HG03460 (cell line): ENCODE data around the gene CDK16.

Experiments
- ATAC-seq: cut with Tn5 transposase; IDR thresholded peaks from one replicate; pipeline ENCODE4 v1.9.1; 2021; ENCODE audit not compliant: unreplicated experiment

The CDK16 gene

GRCh38 chrX:47218280-47218919, at the start of gene CDK16:
Gene CDK16, plus strand, starts transcription at chrX:47218681. Its CDS starts 4,877 bp downstream, at chrX:47223558.
- peak; percentile 40 for ATAC-seq

GRCh38 chrX:47169273-47169672, 49.2 kb upstream of the CDK16 start:
- no peak for ATAC-seq

- ATAC-seq: no peak
These were observed 48.6 kb upstream of the CDK16 start for GRCh38 chrX:47169726-47170515.

- no peak for ATAC-seq
These were observed 47.4 kb upstream of the CDK16 start for GRCh38 chrX:47170861-47171692.

GRCh38 chrX:47171996-47172395, 46.5 kb upstream of the CDK16 start:
- no peak for ATAC-seq

GRCh38 chrX:47172549-47172948, 45.9 kb upstream of the CDK16 start:
- ATAC-seq: no peak

- ATAC-seq: no peak
These were observed 45.3 kb upstream of the CDK16 start for GRCh38 chrX:47172971-47173792.

- no peak for ATAC-seq
These were observed 44.1 kb upstream of the CDK16 start for GRCh38 chrX:47174376-47174775.

GRCh38 chrX:47174846-47175587, 43.5 kb upstream of the CDK16 start:
- no peak for ATAC-seq

- ATAC-seq: no peak
These were observed 42.9 kb upstream of the CDK16 start for GRCh38 chrX:47175588-47175980.

GRCh38 chrX:47176101-47176740, 42.3 kb upstream of the CDK16 start:
- no peak for ATAC-seq

GRCh38 chrX:47177079-47177478, 41.4 kb upstream of the CDK16 start:
- no peak for ATAC-seq

- ATAC-seq: no peak
These were observed 40.1 kb upstream of the CDK16 start for GRCh38 chrX:47178337-47178736.

- ATAC-seq: no peak
These were observed 39.1 kb upstream of the CDK16 start for GRCh38 chrX:47179221-47179927.

GRCh38 chrX:47179928-47180255, 38.6 kb upstream of the CDK16 start:
- ATAC-seq: no peak

GRCh38 chrX:47180346-47180745, 38.1 kb upstream of the CDK16 start:
- no peak for ATAC-seq

- ATAC-seq: no peak
These were observed 37.2 kb upstream of the CDK16 start for GRCh38 chrX:47181301-47181700.

GRCh38 chrX:47182106-47182700, 36.3 kb upstream of the CDK16 start:
- ATAC-seq: no peak

- ATAC-seq: no peak
These were observed 34.0 kb upstream of the CDK16 start for GRCh38 chrX:47184486-47184885.
